A673 (cell line): Measurements from ENCODE around the gene PRELP. TPM values are rescaled to one million over a fixed set of nuclear protein-coding genes. Genes with fewer than 3 reads are reported as not detected.

Experiments
- BruUV-seq: library from RNA; stranded (reverse); fragments of 400-500 nt; replicated peaks from 2 replicates; lab custom pipeline; 2021; lab: Mats Ljungman, UMichigan
- CTCF ChIA-PET: fragments of 300-600 bp; sonication (Branson Sonifier 250); formaldehyde crosslinking; loops from one replicate; lab custom pipeline; 2022; ENCODE audit warnings: antibody characterized with exemption; lab: Charles Lee
- POLR2A ChIA-PET: fragments of 300-600 bp; sonication (Branson Sonifier 250); formaldehyde crosslinking; loops from one replicate; lab custom pipeline; 2022; ENCODE audit warnings: antibody characterized with exemption; ENCODE audit not compliant: low non-redundant PET; lab: Charles Lee
- DNase-seq: peaks from one replicate; pipeline ENCODE4 v3.0.0-alpha.2; 2015; ENCODE audit warnings: low spot score
- H3K27ac ChIP-seq: fragments of 200-600 bp; sonication (generic); 2 replicates; pipeline ENCODE4 v1.5.1; 2016; ENCODE audit warnings: mixed run types, low read depth, mild to moderate bottlenecking, mixed read lengths, antibody characterized with exemption, low read length; ENCODE audit not compliant: poor library complexity, severe bottlenecking
- H3K27me3 ChIP-seq: fragments of 200-600 bp; sonication (generic); replicated peaks from 2 replicates; pipeline ENCODE4 v1.6.1; 2017; ENCODE audit warnings: mixed run types, low read depth, mild to moderate bottlenecking, mixed read lengths, antibody characterized with exemption, low read length; ENCODE audit not compliant: insufficient read depth, poor library complexity
- H3K36me3 ChIP-seq: fragments of 200-600 bp; sonication (generic); 2 replicates; pipeline ENCODE4 v1.6.1; 2016; ENCODE audit warnings: mixed run types, mild to moderate bottlenecking, mixed read lengths, antibody characterized with exemption, low read length; ENCODE audit not compliant: insufficient read depth, poor library complexity, severe bottlenecking
- H3K4me1 ChIP-seq: fragments of 200-600 bp; sonication (generic); 2 replicates; pipeline ENCODE4 v1.6.1; 2017; ENCODE audit warnings: mixed run types, mild to moderate bottlenecking, mixed read lengths, antibody characterized with exemption, low read length; ENCODE audit not compliant: insufficient read depth, poor library complexity, severe bottlenecking
- H3K4me3 ChIP-seq: fragments of 200-600 bp; sonication (generic); 2 replicates; pipeline ENCODE4 v1.5.1; 2016; ENCODE audit warnings: low read depth, mixed run types, mild to moderate bottlenecking, mixed read lengths, low read length; ENCODE audit not compliant: poor library complexity, severe bottlenecking
- H3K9me3 ChIP-seq: fragments of 200-600 bp; sonication (generic); 2 replicates; pipeline ENCODE4 v1.6.1; 2016; ENCODE audit warnings: mixed run types, low read depth, mild to moderate bottlenecking, mixed read lengths, antibody characterized with exemption, low read length; ENCODE audit not compliant: poor library complexity, severe bottlenecking
- EZH2 ChIP-seq: fragments of 200-600 bp; sonication (generic); IDR thresholded peaks from 2 replicates; pipeline ENCODE4 v1.6.1; 2017; ENCODE audit warnings: borderline replicate concordance, low read depth, mild to moderate bottlenecking, mixed read lengths, antibody characterized with exemption, low read length; ENCODE audit not compliant: poor library complexity, severe bottlenecking
- intact Hi-C: fragments of 100-400 bp; cut with micrococcal nuclease; formaldehyde crosslinking; loops from one replicate; pipeline ENCODE4 v1.10.0; 2022; ENCODE audit not compliant: unreplicated experiment
- total RNA-seq: library from RNA; stranded (reverse); gene quantifications from 2 replicates; pipeline ENCODE4 v1.2.3, GENCODE V29; 2021
- TF ChIP-seq, protein P1 (sequence below): fragments of 300-800, 200-600 bp; sonication (generic); conservative IDR thresholded peaks from 2 replicates; pipeline ENCODE4 v1.5.1; 2017; ENCODE audit warnings: low read depth, mild to moderate bottlenecking, antibody characterized with exemption, low read length, moderate library complexity, mixed read lengths

Gene PRELP
- total RNA-seq, 1 experiment from 2014 or later, result not detected

DNA sequence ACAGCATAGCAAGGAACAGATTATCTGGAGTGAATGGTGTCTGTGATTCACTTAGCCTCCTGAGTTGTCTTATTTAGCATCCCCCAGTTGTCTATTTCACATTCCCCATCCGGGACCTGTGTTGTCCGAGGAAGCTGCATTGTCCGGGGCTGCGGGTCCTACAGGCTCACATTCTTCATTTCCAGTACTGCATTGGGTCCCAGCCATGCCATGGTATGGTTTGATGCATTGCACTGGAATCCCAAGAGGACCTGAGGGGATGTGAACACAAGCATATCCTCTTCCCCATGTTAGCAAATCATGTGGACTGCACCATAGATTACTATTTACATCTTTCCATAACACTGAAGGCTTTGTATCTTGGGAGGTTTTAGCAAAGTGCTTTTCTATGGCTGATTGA lies 48.2 kb upstream of the PRELP start:
- TF ChIP-seq EZH2, result no peak
- TF ChIP-seq, protein P1, sequence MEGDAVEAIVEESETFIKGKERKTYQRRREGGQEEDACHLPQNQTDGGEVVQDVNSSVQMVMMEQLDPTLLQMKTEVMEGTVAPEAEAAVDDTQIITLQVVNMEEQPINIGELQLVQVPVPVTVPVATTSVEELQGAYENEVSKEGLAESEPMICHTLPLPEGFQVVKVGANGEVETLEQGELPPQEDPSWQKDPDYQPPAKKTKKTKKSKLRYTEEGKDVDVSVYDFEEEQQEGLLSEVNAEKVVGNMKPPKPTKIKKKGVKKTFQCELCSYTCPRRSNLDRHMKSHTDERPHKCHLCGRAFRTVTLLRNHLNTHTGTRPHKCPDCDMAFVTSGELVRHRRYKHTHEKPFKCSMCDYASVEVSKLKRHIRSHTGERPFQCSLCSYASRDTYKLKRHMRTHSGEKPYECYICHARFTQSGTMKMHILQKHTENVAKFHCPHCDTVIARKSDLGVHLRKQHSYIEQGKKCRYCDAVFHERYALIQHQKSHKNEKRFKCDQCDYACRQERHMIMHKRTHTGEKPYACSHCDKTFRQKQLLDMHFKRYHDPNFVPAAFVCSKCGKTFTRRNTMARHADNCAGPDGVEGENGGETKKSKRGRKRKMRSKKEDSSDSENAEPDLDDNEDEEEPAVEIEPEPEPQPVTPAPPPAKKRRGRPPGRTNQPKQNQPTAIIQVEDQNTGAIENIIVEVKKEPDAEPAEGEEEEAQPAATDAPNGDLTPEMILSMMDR, result no peak
- no peaks in the 10 kb centered on the region for H3K9me3 ChIP-seq
- CTCF ChIA-PET, result no interaction called here

DNA sequence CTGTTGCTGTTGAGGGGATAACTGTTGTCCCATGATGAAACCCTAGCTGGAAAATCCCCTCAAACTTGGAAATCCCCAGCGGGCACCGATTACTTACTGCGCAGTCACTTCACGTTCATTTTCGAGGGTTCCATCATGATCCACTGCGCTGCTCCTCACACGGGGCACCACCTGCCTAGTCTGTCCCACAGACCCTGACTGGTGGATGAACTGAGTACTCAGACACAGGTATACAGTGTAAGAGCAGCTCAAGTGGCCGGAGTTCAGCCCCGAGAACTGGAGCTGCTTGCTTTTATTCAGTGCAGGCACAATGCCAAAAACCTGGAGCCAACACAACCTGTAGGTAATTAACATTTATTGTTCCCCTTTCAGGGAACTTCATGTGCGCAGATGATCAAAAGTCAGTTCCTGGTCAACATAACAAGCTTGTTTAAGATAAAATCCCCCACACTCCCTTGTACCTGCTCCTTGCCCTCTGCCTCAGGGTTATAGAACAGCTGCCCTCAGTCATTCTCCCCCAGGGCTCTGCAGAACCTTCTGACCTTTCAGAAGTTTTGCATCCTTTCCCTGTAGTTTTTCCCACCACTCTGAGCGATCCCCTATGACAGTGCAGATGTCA lies 46.5 kb upstream of the PRELP start:
- ChIA-PET POLR2A (no interaction called here), CTCF (no interaction called here)
- Histone ChIP-seq H3K27ac (no peak overlapping the region), H3K36me3 (no peaks in the 10 kb centered on the region), H3K27me3 (peaks cover 3% of the 10 kb centered on the region), H3K4me1 (no peaks in the 10 kb centered on the region), H3K4me3 (no peak overlapping the region), H3K9me3 (no peaks in the 10 kb centered on the region)
- TF ChIP-seq EZH2, result no peak
- TF ChIP-seq, protein P1, result no peak
- no peak for DNase-seq
- intact Hi-C loops, result no loop called here
- BruUV-seq, result no TSS peak

More for the DNA sequence above, 48.2 kb upstream of the PRELP start:
- no TSS peak for BruUV-seq
- POLR2A ChIA-PET, result no interaction called here
- H3K27me3 ChIP-seq, result peaks cover 3% of the 10 kb centered on the region
- no peak for DNase-seq
- H3K27ac ChIP-seq, result no peak overlapping the region
- no peaks in the 10 kb centered on the region for H3K36me3 ChIP-seq
- H3K4me3 ChIP-seq, result no peak overlapping the region
- no peaks in the 10 kb centered on the region for H3K4me1 ChIP-seq
- intact Hi-C loops, result no loop called here

DNA sequence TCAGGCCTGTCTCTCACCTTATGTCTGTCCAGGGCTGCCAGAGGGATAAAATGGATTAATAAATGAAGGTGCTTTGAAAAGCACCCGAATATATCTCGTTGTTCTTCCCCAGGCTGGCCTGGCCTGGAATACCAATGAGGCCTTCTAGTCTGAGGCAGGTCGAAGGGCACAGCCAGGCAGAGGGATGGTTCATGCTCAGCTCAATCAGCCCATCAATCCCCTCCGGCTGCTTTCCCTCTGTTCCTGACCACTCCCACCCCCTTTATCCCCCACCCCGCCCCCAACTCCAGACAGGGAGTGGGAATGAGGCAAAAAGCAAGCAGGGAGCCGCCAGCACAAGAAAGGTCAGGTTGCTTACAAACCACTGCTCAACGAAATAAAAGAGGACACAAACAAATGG lies 40.0 kb upstream of the PRELP start:
- TF ChIP-seq, protein P1, result no peak
- no peak for TF ChIP-seq EZH2
- H3K4me3 ChIP-seq, result no peak overlapping the region
- no peaks in the 10 kb centered on the region for H3K27me3 ChIP-seq
- H3K9me3 ChIP-seq, result no peaks in the 10 kb centered on the region
- DNase-seq, result no peak
- CTCF ChIA-PET, result no interaction called here
- H3K27ac ChIP-seq, result no peak overlapping the region
- H3K4me1 ChIP-seq, result peaks cover 7% of the 10 kb centered on the region
- no peaks in the 10 kb centered on the region for H3K36me3 ChIP-seq
- no TSS peak for BruUV-seq
- POLR2A ChIA-PET, result no interaction called here
- intact Hi-C loops, result no loop called here
